Neuronal stem cell (in vitro differentiated cells): Measurements from ENCODE around the gene CEP162.
A peak's percentile ranks its signal among the peaks of the same experiment; 100 is the strongest.
"Not testable (repeated sequence)": the region's sequence is repeated elsewhere in the genome, so short reads cannot be mapped to it uniquely, and the experiment has no call there.

Experiments used
- DNase-seq: peaks from one replicate; pipeline ENCODE4 v3.0.0-alpha.2; 2013; ENCODE audit warnings: low spot score
- H2AFZ ChIP-seq: one replicate; pipeline ENCODE4 v1.6.1; 2013; ENCODE audit warnings: mild to moderate bottlenecking, low read length, inconsistent platforms
- H2AK5ac ChIP-seq: 2 replicates; pipeline ENCODE4 v1.6.1; 2013; ENCODE audit warnings: low read depth, mild to moderate bottlenecking, inconsistent platforms, low read length, moderate library complexity, mixed read lengths
- H2BK120ac ChIP-seq: 2 replicates; pipeline ENCODE4 v1.6.1; 2013; ENCODE audit warnings: low read depth, mild to moderate bottlenecking, inconsistent platforms, low read length, moderate library complexity, mixed read lengths
- H2BK12ac ChIP-seq: one replicate; pipeline ENCODE4 v1.6.1; 2013; ENCODE audit warnings: low read length, inconsistent platforms
- H2BK15ac ChIP-seq: 2 replicates; pipeline ENCODE4 v1.6.1; 2013; ENCODE audit warnings: mild to moderate bottlenecking, low read length, inconsistent platforms, mixed read lengths
- H2BK5ac ChIP-seq: one replicate; pipeline ENCODE4 v1.6.1; 2013; ENCODE audit warnings: inconsistent platforms, mild to moderate bottlenecking, low read length, moderate library complexity
- H3K14ac ChIP-seq: one replicate; pipeline ENCODE4 v1.6.1; 2013; ENCODE audit warnings: low read length, inconsistent platforms
- H3K18ac ChIP-seq: 2 replicates; pipeline ENCODE4 v1.6.1; 2013; ENCODE audit warnings: low read length, inconsistent platforms
- H3K23ac ChIP-seq: 2 replicates; pipeline ENCODE4 v1.6.1; 2013; ENCODE audit warnings: low read depth, mild to moderate bottlenecking, mixed read lengths, low read length, inconsistent platforms; ENCODE audit not compliant: poor library complexity
- H3K27ac ChIP-seq: replicated peaks from 3 replicates; pipeline ENCODE4 v1.5.1; 2013; ENCODE audit warnings: low read length, inconsistent platforms
- H3K27me3 ChIP-seq, 3 experiments: 2 replicates each; pipeline ENCODE4 v1.6.1; 2013; ENCODE audit warnings: low read length in 3 of 3, mild to moderate bottlenecking in 2 of 3, inconsistent platforms in 1 of 3, low read depth in 1 of 3, mixed read lengths in 1 of 3, moderate library complexity in 1 of 3; ENCODE audit not compliant: control insufficient read depth in 3 of 3, insufficient read depth in 3 of 3
- H3K36me3 ChIP-seq, 2 donors: replicated peaks in 1 of 2; 2 replicates each; pipeline ENCODE4 v1.6.1; 2013; ENCODE audit warnings: low read length in 2 of 2; ENCODE audit not compliant: control insufficient read depth in 2 of 2, insufficient read depth in 2 of 2
- H3K4ac ChIP-seq: 2 replicates; pipeline ENCODE4 v1.6.1; 2013; ENCODE audit warnings: inconsistent platforms, mild to moderate bottlenecking, low read length, moderate library complexity
- H3K4me1 ChIP-seq, 2 donors: 1 replicate in 1 of 2; 2 replicates in 1 of 2; pipeline ENCODE4 v1.6.1; 2013; ENCODE audit warnings: low read length in 2 of 2, low read depth in 1 of 2; ENCODE audit not compliant: control insufficient read depth in 2 of 2, insufficient read depth in 1 of 2
- H3K4me2 ChIP-seq: one replicate; pipeline ENCODE4 v1.6.1; 2013; ENCODE audit warnings: mild to moderate bottlenecking, low read length, inconsistent platforms; ENCODE audit not compliant: insufficient read depth, poor library complexity, severe bottlenecking
- H3K4me3 ChIP-seq, 2 donors: 2 replicates each; pipeline ENCODE4 v1.5.1; 2013; ENCODE audit warnings: low read length in 2 of 2, mild to moderate bottlenecking in 2 of 2, inconsistent platforms in 1 of 2, moderate library complexity in 1 of 2
- H3K79me1 ChIP-seq: one replicate; pipeline ENCODE4 v1.6.1; 2013; ENCODE audit warnings: low read depth, mild to moderate bottlenecking, inconsistent platforms, low read length, moderate library complexity
- H3K9ac ChIP-seq: one replicate; pipeline ENCODE4 v1.6.1; 2013; ENCODE audit warnings: mild to moderate bottlenecking, low read depth, low read length, inconsistent platforms; ENCODE audit not compliant: poor library complexity
- H3K9me3 ChIP-seq, 2 donors: replicated peaks in 1 of 2; 2 replicates each; pipeline versions ENCODE3 to v1.6.1; 2013; ENCODE audit warnings: low read length in 2 of 2, mild to moderate bottlenecking in 2 of 2, inconsistent platforms in 1 of 2, low read depth in 1 of 2, mixed read lengths in 1 of 2, moderate library complexity in 1 of 2; ENCODE audit not compliant: control insufficient read depth in 2 of 2, insufficient read depth in 1 of 2
- H4K8ac ChIP-seq: one replicate; pipeline ENCODE4 v1.6.1; 2013; ENCODE audit warnings: low read depth, mild to moderate bottlenecking, inconsistent platforms, low read length, moderate library complexity
- H4K91ac ChIP-seq: one replicate; pipeline ENCODE4 v1.6.1; 2013; ENCODE audit warnings: low read length, low read depth, mild to moderate bottlenecking, inconsistent platforms; ENCODE audit not compliant: poor library complexity
- WGBS, 2 donors: extraction: QIAGEN DNeasy Blood & Tissue Kit; methylation state at CpG; one replicate each; pipeline ENCODE4 v1.1.7; 2013; ENCODE audit warnings: missing lambda C conversion rate in 2 of 2, mixed read lengths in 1 of 2; ENCODE audit not compliant: insufficient read length in 2 of 2, insufficient replicate concordance in 1 of 2; ENCODE audit errors: extremely low coverage in 2 of 2; 5-methylcytosine and 5-hydroxymethylcytosine counted together

Gene CEP162

GRCh38 chr6:84118191-84118590 lies 109.3 kb downstream of the CEP162 start:
- no peaks in the 10 kb centered on the region for H3K36me3 ChIP-seq
- H3K23ac ChIP-seq, result no peak overlapping the region
- no peak overlapping the region for H3K27ac ChIP-seq
- no peak for DNase-seq
- no peak overlapping the region for H3K4me3 ChIP-seq
- H3K9ac ChIP-seq, result no peak overlapping the region
- H3K79me1 ChIP-seq, result no peaks in the 10 kb centered on the region
- H3K4ac ChIP-seq, result no peak overlapping the region
- H3K4me1 ChIP-seq, result no peaks in the 10 kb centered on the region
- H3K9me3 ChIP-seq, result no peaks in the 10 kb centered on the region
- no peak overlapping the region for H2BK12ac ChIP-seq
- H2BK15ac ChIP-seq, result no peak overlapping the region
- no peak overlapping the region for H3K14ac ChIP-seq
- H2AFZ ChIP-seq, result no peak overlapping the region
- no peak overlapping the region for H3K4me2 ChIP-seq
- no peak overlapping the region for H4K91ac ChIP-seq
- H3K18ac ChIP-seq, result peak overlapping the region; percentile 44
- no peak overlapping the region for H4K8ac ChIP-seq
- no peak overlapping the region for H2BK120ac ChIP-seq
- no peaks in the 10 kb centered on the region for H3K27me3 ChIP-seq
- no peak overlapping the region for H2BK5ac ChIP-seq
- no CpG with 5 or more reads among the region's 5 CpGs for WGBS, 2 donors
- no peak overlapping the region for H2AK5ac ChIP-seq

- not testable (repeated sequence) for H2AFZ ChIP-seq, H3K14ac ChIP-seq, H3K18ac ChIP-seq, H3K9me3 ChIP-seq, DNase-seq, H3K4me3 ChIP-seq, H2AK5ac ChIP-seq, H2BK15ac ChIP-seq, H2BK120ac ChIP-seq, H3K4me1 ChIP-seq, H3K27me3 ChIP-seq, H3K23ac ChIP-seq, H3K9ac ChIP-seq, H3K36me3 ChIP-seq, H4K91ac ChIP-seq, H3K4ac ChIP-seq, H3K4me2 ChIP-seq, H2BK5ac ChIP-seq, H3K79me1 ChIP-seq, H2BK12ac ChIP-seq, H3K27ac ChIP-seq, H4K8ac ChIP-seq
- WGBS, 2 donors, result no CpG with 5 or more reads among the region's 8 CpGs
These were observed 112.4 kb downstream of the CEP162 start for GRCh38 chr6:84114933-84115594.

GRCh38 chr6:84111351-84111750 lies 116.1 kb downstream of the CEP162 start:
- H3K79me1 ChIP-seq, H3K23ac ChIP-seq, H3K4ac ChIP-seq, H3K27ac ChIP-seq, H3K18ac ChIP-seq, H2BK12ac ChIP-seq, H3K4me3 ChIP-seq, H2AK5ac ChIP-seq, H2BK15ac ChIP-seq, H3K4me1 ChIP-seq, H3K36me3 ChIP-seq, H2BK5ac ChIP-seq, H2BK120ac ChIP-seq, H3K14ac ChIP-seq, H3K9me3 ChIP-seq, H4K8ac ChIP-seq, H3K4me2 ChIP-seq, H2AFZ ChIP-seq, H3K9ac ChIP-seq, H4K91ac ChIP-seq, H3K27me3 ChIP-seq, DNase-seq: not testable (repeated sequence)
- no CpG with 5 or more reads among the region's 1 CpG for WGBS, 2 donors

- H3K4me2 ChIP-seq, result no peak overlapping the region
- H2BK5ac ChIP-seq, result no peak overlapping the region
- H3K23ac ChIP-seq, result no peak overlapping the region
- no peaks in the 10 kb centered on the region for H3K4me1 ChIP-seq
- no peak overlapping the region for H4K91ac ChIP-seq
- H3K9ac ChIP-seq, result no peak overlapping the region
- no peak overlapping the region for H2BK12ac ChIP-seq
- no peak overlapping the region for H3K4ac ChIP-seq
- no peak overlapping the region for H3K14ac ChIP-seq
- H2BK120ac ChIP-seq, result no peak overlapping the region
- H3K4me3 ChIP-seq, result no peak overlapping the region
- no peak overlapping the region for H3K18ac ChIP-seq
- H4K8ac ChIP-seq, result no peak overlapping the region
- no peak overlapping the region for H2BK15ac ChIP-seq
- H3K27me3 ChIP-seq, result no peaks in the 10 kb centered on the region
- no peak overlapping the region for H2AK5ac ChIP-seq
- H3K9me3 ChIP-seq, result peaks cover 0 to 5% of the 10 kb centered on the region in 2 donors
- no peak for DNase-seq
- H2AFZ ChIP-seq, result no peak overlapping the region
- no peak overlapping the region for H3K27ac ChIP-seq
- no peaks in the 10 kb centered on the region for H3K79me1 ChIP-seq
- no peaks in the 10 kb centered on the region for H3K36me3 ChIP-seq
These were observed 119.9 kb downstream of the CEP162 start for GRCh38 chr6:84107495-84107894.
